ENCODE data around the gene KMT5C. TPM values are rescaled to one million over a fixed set of nuclear protein-coding genes. Genes with fewer than 3 reads are reported as not detected.

KMT5C gene
- total RNA-seq, 4 donors from 2014 or later, result 5.3 to 22.9 (median 6.8) TPM

- no peak for DNase-seq (ENCODE audit: low spot score)
- no peak for TF ChIP-seq CTCF (IDR thresholded peaks at IDR 0.05)
- no peak for ATAC-seq (ENCODE audit: low FRiP score)
Observed at GRCh38 chr19:55309448-55309847, 30.2 kb upstream of the KMT5C start.

- no peak for ATAC-seq (ENCODE audit: low FRiP score)
Observed at GRCh38 chr19:55310498-55310897, 29.2 kb upstream of the KMT5C start.

GRCh38 chr19:55311397-55311796 lies 28.3 kb upstream of the KMT5C start:
- DNase-seq (ENCODE audit: low spot score) (no peak), ATAC-seq (ENCODE audit: low FRiP score) (no peak)
- no peak for TF ChIP-seq CTCF (IDR thresholded peaks at IDR 0.05)

More at GRCh38 chr19:55310498-55310897, 29.2 kb upstream of the KMT5C start:
- TF ChIP-seq CTCF (IDR thresholded peaks at IDR 0.05), result no peak
- DNase-seq (ENCODE audit: low spot score), result no peak

GRCh38 chr19:55311797-55312196 lies 27.9 kb upstream of the KMT5C start:
- no peak for TF ChIP-seq CTCF (IDR thresholded peaks at IDR 0.05)
- ATAC-seq (ENCODE audit: low FRiP score), result no peak
- DNase-seq (ENCODE audit: low spot score), result no peak

GRCh38 chr19:55312621-55313512 lies 26.8 kb upstream of the KMT5C start:
- DNase-seq (ENCODE audit: low spot score) (no peak), ATAC-seq (ENCODE audit: low FRiP score) (no peak)
- no peak for TF ChIP-seq CTCF (IDR thresholded peaks at IDR 0.05)

GRCh38 chr19:55314396-55314795 lies 25.3 kb upstream of the KMT5C start:
- DNase-seq (ENCODE audit: low spot score), result no peak
- no peak for ATAC-seq (ENCODE audit: low FRiP score)
- no peak for TF ChIP-seq CTCF (IDR thresholded peaks at IDR 0.05)

GRCh38 chr19:55315956-55316525 lies 23.6 kb upstream of the KMT5C start:
- DNase-seq (ENCODE audit: low spot score) (no peak), ATAC-seq (ENCODE audit: low FRiP score) (no peak)
- no peak for TF ChIP-seq CTCF (IDR thresholded peaks at IDR 0.05)

Data from omental fat pad (tissue), 4 donors.